A204.1 (cell line): ENCODE results near the gene ZFPM1.
"Not testable (repeated sequence)": the region's sequence is repeated elsewhere in the genome, so short reads cannot be mapped to it uniquely, and the experiment has no call there.

Experiments used
- FAIRE-seq: peaks from 2 replicates; lab custom pipeline; 2012; peaks lifted over from hg19 to GRCh38; lab: Jason Lieb, UNC

ZFPM1 gene

GRCh38 chr16:88453217-88453531 is at the start of gene ZFPM1:
ZFPM1 (plus strand) TSS chr16:88453280; CDS start chr16:88453639, 359 bp downstream.
- no peak for FAIRE-seq

- no peak for FAIRE-seq
These were observed 49.1 kb upstream of the ZFPM1 start for GRCh38 chr16:88403794-88404581.

- no peak for FAIRE-seq
These were observed 48.3 kb upstream of the ZFPM1 start for GRCh38 chr16:88404769-88405168.

GRCh38 chr16:88405216-88406060 is 47.6 kb upstream of the ZFPM1 start:
- FAIRE-seq = no peak

GRCh38 chr16:88406096-88407041 is 46.7 kb upstream of the ZFPM1 start:
- no peak for FAIRE-seq

- FAIRE-seq = no peak
These were observed 46.0 kb upstream of the ZFPM1 start for GRCh38 chr16:88407042-88407420.

- FAIRE-seq = no peak
These were observed 45.3 kb upstream of the ZFPM1 start for GRCh38 chr16:88407807-88408206.

GRCh38 chr16:88408561-88409142 is 44.4 kb upstream of the ZFPM1 start:
- no peak for FAIRE-seq

- FAIRE-seq = no peak
These were observed 43.6 kb upstream of the ZFPM1 start for GRCh38 chr16:88409296-88410065.

- not testable (repeated sequence) for FAIRE-seq
These were observed 42.6 kb upstream of the ZFPM1 start for GRCh38 chr16:88410297-88410968.

- no peak for FAIRE-seq
These were observed 41.0 kb upstream of the ZFPM1 start for GRCh38 chr16:88411951-88412576.

GRCh38 chr16:88412766-88413165 is 40.3 kb upstream of the ZFPM1 start:
- no peak for FAIRE-seq

GRCh38 chr16:88413231-88413630 is 39.8 kb upstream of the ZFPM1 start:
- no peak for FAIRE-seq

- FAIRE-seq = no peak
These were observed 39.4 kb upstream of the ZFPM1 start for GRCh38 chr16:88413631-88414030.

GRCh38 chr16:88414521-88415380 is 38.3 kb upstream of the ZFPM1 start:
- no peak for FAIRE-seq

- FAIRE-seq = no peak
These were observed 37.7 kb upstream of the ZFPM1 start for GRCh38 chr16:88415381-88415705.

GRCh38 chr16:88415713-88416323 is 37.3 kb upstream of the ZFPM1 start:
- no peak for FAIRE-seq

- no peak for FAIRE-seq
These were observed 36.4 kb upstream of the ZFPM1 start for GRCh38 chr16:88416686-88417085.
